ENCODE results near the gene EVI2A.

DNA sequence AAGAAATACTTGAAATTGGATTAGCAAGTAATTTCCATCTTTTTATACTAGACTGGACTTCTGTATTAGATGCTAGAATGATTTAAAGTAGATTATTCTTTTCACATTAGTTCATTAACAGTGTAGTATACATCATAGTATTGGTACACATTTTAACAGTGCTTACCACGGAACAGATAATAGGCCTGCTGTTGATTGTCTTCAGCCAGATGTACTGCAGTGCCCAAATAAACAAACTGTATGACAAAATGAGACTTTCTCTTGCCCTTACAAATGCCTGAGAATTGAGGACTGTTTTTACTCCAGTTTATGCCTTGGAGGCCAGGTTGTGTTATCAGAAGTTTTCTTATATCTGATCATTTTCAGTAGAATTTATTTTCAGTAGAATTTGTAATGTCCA, 631 bp downstream of the EVI2A start:
- TF ChIP-seq, protein P1, sequence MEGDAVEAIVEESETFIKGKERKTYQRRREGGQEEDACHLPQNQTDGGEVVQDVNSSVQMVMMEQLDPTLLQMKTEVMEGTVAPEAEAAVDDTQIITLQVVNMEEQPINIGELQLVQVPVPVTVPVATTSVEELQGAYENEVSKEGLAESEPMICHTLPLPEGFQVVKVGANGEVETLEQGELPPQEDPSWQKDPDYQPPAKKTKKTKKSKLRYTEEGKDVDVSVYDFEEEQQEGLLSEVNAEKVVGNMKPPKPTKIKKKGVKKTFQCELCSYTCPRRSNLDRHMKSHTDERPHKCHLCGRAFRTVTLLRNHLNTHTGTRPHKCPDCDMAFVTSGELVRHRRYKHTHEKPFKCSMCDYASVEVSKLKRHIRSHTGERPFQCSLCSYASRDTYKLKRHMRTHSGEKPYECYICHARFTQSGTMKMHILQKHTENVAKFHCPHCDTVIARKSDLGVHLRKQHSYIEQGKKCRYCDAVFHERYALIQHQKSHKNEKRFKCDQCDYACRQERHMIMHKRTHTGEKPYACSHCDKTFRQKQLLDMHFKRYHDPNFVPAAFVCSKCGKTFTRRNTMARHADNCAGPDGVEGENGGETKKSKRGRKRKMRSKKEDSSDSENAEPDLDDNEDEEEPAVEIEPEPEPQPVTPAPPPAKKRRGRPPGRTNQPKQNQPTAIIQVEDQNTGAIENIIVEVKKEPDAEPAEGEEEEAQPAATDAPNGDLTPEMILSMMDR (conservative IDR thresholded peaks at IDR 0.05; ENCODE audit: low read length): no peak
- TF ChIP-seq EZH2phosphoT487 (IDR thresholded peaks at IDR 0.05; ENCODE audit: borderline replicate concordance): no peak

Data from Loucy (cell line).